Cardiac fibroblast (primary cell): ENCODE results near the gene PRKG1.
A peak's percentile ranks its signal among the peaks of the same experiment; 100 is the strongest.

ENCODE experiments used
- DNase-seq, 2 donors: peaks; one replicate each; pipeline versions ENCODE4 v3.0.0 to v3.0.0-alpha.2; 2010; ENCODE audit warnings: low read depth in 2 of 2
- H3K4me3 ChIP-seq, 2 donors: replicated peaks in 1 of 2; 1 replicate in 1 of 2; 2 replicates in 1 of 2; pipeline ENCODE4 v1.5.1; 2011; ENCODE audit warnings: low read depth in 2 of 2, low read length in 2 of 2, mild to moderate bottlenecking in 2 of 2, moderate library complexity in 1 of 2
- CTCF ChIP-seq: IDR thresholded peaks from one replicate; pipeline ENCODE4 v1.5.1; 2011; ENCODE audit warnings: low read depth, mild to moderate bottlenecking, low read length, inconsistent platforms

PRKG1 gene

GRCh38 chr10:51288511-51288910, 214.2 kb downstream of the PRKG1 start:
- H3K4me3 ChIP-seq = no peak overlapping the region
- TF ChIP-seq CTCF = no peak
- no peak for DNase-seq

- TF ChIP-seq CTCF = no peak
- no peak for DNase-seq
- no peak overlapping the region for H3K4me3 ChIP-seq
These were observed 215.2 kb downstream of the PRKG1 start for GRCh38 chr10:51289519-51289918.

- no peak overlapping the region for H3K4me3 ChIP-seq
These were observed 217.7 kb downstream of the PRKG1 start for GRCh38 chr10:51291961-51292360.

GRCh38 chr10:51297438-51297837, 223.2 kb downstream of the PRKG1 start:
- H3K4me3 ChIP-seq = no peak overlapping the region
- no peak for TF ChIP-seq CTCF
- DNase-seq = peak in 1 of 2 donors; percentile 69

More at GRCh38 chr10:51291961-51292360, 217.7 kb downstream of the PRKG1 start:
- DNase-seq = no peak
- TF ChIP-seq CTCF = no peak

GRCh38 chr10:51300617-51301304, 226.5 kb downstream of the PRKG1 start:
- peak in 1 of 2 donors; percentile 50 for DNase-seq
- H3K4me3 ChIP-seq = no peak overlapping the region
- no peak for TF ChIP-seq CTCF

GRCh38 chr10:51301644-51302043, 227.4 kb downstream of the PRKG1 start:
- no peak for TF ChIP-seq CTCF
- DNase-seq = peak in 1 of 2 donors; percentile 76
- no peak overlapping the region for H3K4me3 ChIP-seq

- TF ChIP-seq CTCF = no peak
- DNase-seq = peak; percentile 53 to 76
- H3K4me3 ChIP-seq = no peak overlapping the region
These were observed 228.0 kb downstream of the PRKG1 start for GRCh38 chr10:51302316-51302715.
